Fibroblast of skin of scalp (primary cell): ENCODE results near the gene ZNF556.

Experiments used
- DNase-seq: peaks from one replicate; pipeline ENCODE4 v3.0.0-alpha.2; 2013

Gene ZNF556

DNA sequence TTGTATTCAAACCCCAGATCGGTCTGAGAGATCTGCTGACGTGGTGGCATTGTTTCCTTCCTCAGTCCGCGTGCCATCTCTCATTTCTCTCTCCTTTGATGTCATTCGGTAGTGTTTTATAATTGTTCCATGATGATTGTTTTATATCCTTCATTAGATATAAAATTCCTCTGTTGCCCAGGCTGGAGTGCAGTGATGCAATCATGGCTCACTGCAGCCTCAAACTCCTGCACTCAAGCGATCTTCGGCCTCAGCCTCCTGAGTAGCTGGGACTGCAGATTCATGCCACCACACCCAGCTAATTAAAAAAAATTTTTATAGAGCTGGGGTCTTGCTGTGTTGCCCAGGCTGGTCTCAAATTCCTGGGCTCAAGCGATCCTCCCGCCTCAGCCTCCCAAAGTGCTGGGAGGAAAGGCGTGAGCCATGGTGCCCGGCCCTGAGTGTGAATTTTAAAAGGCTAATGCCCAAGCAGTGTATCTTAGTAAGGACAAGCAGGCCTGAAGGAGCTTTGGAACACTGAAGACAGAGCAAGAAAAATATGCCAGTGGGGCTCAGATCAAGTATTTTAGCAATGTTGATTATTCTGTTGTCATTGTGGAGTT lies 38.9 kb downstream of the ZNF556 start:
- no peak for DNase-seq

DNA sequence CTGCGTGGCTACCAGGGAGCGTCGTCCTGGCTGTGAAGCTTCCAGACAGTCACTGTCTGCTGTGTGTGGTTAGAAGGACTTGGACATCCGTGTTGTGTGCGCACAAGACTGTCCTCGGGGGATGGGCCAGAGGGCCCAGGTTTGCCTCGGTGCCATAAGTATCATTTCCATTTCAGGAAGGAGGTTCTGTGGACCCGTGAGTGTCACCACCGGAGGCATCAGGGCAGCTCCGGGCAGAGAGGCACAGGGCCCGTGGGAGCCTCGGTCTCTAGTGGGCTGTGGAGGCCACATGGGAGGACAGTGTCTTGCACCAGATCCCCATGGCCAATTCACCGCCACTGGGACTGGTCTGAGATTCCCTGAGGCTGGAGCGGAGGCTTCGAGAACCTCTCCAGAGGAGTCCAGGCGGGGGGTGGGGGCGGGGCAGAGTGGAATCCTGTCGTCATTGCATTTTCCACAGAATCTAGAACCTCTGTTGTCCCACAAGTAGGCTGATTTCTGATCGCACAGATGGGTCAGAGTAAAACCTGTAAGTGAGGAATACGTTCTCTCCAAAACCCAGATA lies 39.6 kb downstream of the ZNF556 start:
- DNase-seq: no peak

DNA sequence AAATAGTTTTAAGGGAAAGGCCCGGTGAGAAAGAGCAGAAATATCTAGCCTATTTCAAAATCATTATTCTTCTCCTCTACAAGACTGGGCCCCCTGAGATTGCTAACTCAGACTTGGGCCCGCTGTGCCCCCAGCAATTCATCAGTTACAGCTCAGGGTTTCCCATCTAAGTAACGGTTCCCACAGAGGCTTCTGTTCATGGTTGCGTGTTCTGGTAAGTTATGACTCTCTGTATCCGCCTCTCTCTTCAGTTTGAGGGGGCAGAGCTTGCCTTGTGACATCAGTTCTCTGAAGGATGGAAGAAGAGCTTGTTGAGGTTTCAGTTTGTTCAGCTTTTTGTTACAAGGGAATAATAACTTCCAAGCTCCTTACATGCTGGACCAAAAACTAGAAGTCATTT lies 45.2 kb downstream of the ZNF556 start:
- no peak for DNase-seq

DNA sequence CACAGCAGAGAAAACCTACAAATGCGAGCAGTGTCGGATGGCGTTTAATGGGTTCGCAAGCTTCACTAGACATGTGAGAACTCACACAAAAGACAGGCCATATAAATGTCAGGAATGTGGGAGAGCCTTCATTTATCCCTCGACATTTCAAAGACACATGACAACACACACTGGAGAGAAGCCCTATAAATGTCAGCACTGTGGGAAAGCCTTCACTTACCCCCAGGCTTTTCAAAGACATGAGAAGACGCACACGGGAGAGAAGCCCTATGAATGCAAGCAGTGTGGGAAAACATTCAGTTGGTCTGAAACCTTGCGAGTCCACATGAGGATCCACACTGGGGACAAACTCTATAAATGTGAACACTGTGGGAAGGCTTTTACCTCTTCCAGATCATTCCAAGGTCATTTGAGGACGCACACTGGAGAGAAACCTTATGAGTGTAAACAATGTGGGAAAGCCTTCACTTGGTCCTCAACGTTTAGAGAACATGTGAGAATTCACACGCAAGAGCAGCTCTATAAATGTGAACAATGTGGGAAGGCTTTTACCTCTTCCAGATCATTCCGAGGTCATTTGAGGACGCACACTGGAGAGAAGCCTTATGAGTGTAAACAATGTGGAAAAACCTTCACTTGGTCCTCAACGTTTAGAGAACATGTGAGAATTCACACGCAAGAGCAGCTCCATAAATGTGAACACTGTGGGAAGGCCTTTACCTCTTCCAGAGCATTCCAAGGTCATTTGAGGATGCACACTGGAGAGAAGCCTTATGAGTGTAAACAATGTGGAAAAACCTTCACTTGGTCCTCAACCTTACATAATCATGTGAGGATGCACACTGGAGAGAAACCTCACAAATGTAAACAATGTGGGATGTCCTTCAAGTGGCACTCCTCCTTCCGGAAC lies 50.4 kb downstream of the ZNF556 start:
- DNase-seq: no peak

DNA sequence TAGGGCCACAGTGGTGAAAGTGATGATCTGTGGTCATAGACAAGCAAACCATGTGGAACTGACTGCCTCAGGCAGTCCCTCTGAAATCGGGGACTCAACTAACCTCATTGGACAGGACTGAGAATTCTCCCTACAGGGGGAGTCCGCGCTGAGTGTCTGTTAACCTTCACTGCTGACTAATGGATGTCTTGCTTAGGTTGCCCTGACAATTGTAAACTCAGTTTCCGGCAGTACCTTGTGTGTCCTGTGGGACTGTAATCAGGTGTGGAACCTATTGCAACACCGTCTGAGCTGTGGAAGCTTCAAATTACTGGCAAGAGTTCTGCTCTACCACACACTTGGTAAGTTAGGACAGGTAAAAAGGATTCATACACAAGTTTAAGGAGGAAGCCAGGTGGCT lies 55.9 kb downstream of the ZNF556 start:
- no peak for DNase-seq

DNA sequence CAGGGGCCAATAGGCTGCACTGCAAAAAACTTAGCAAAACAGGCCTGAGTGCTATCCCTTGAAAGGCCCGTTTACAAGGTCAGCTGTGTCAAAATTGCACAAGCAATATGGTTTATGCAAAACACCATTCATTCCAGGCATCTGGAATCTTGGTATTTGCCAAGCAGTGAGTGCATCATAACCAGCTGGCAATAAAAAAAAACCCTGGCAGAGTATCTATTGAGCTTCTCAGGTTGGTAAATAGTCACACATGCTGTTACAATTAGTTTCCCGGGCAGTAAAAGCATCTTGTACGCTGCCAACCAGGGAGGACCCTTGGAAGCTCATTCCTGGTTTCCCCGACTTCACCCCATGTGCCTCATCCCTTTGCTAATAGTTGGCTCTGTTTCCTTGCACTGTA lies 56.4 kb downstream of the ZNF556 start:
- DNase-seq: no peak

DNA sequence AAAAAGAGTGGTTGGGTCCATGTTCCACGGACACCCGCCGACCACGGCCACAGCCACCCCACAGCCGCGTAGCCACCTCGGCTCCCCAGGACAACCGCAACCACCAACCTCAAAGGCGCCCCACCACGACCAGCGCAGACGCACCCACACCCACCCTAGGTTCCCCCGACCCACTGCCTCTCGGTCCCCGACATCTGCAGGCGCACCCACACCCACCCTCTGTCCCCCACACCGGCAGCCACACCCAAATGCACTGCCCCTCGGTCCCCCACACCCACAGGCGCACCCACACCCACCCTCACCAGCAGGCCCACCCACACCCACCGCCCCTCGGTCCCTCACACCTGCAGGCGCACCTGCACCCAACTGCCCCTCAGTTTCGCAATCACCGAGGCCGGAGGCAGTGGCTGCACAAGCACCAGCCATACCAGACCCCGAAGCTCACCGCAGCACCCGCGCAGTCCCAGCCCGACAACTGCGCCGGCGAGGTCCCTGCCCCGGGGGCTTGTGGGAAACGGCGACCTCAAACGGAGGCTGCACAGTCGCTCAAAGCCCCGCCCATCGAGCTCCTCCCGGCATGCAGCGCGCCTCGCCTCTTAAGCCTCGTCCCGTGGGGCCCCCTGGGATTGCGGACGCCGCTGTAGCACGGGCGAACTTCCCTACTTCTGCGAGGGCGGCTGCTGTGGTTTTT lies 59.4 kb downstream of the ZNF556 start:
- DNase-seq: no peak

DNA sequence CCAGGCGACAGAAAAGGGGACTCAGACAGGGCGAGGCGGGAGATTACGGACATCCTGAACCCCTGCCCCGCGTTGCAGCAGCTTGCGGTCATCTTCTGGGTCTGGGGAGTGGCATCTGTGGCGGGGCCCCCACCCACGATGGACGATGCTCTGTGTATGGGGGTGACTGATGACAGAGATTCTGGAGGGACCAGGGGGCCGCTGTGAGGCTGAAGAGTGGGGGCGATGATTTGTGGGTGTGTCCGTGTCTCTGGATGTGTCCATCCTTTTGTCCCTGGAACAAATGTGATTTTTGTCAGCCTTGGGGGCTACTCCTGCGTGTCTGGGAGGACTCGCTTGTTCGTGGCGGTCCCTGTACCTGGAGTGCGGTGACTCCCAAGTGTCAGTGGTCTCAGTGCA lies 59.9 kb downstream of the ZNF556 start:
- no peak for DNase-seq
